NCI-H526 (cell line): ENCODE data around the gene LGALS7.
"Not testable (repeated sequence)": the region's sequence is repeated elsewhere in the genome, so short reads cannot be mapped to it uniquely, and the experiment has no call there.

ENCODE experiments used
- DNase-seq, 2 experiments: peaks; one replicate each; lab custom pipeline; 2025; lab: John Stamatoyannopoulos, UW

The LGALS7 gene

DNA sequence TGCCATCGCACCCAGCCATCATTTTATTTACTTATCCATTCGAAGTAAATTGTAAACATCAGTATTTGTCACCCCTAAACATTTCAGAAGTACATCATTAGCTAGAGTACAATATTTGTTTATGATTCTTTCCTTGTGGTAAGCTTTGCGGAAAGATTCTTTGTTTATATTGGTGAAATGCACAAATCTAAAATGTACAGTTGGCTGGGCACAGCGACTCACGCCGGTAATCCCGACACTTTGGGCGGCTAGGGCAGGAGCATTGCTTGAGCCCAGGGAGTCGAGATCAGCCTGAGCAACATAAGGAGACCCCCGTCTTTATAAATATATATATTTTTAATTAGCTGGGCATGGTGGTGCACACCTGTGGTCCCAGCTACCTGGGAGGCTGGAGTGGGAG lies 25.8 kb upstream of the LGALS7 start:
- no peak for DNase-seq

DNA sequence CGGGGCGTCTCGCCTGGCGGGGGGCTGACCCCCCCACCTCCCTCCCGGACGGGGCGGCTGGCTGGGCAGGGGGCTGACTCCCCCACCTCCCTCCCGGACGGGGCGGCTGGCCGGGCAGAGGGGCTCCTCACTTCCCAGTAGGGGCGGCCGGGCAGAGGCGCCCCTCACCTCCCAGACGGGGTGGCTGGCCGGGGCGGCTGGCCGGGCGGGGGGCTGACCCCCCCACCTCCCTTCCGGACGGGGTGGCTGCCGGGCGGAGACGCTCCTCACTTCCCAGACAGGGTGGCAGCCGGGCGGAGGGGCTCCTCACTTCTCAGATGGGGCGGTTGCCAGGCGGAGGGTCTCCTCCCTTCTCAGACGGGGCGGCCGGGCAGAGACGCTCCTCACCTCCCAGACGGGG lies 24.5 kb upstream of the LGALS7 start:
- DNase-seq, result not testable (repeated sequence)

DNA sequence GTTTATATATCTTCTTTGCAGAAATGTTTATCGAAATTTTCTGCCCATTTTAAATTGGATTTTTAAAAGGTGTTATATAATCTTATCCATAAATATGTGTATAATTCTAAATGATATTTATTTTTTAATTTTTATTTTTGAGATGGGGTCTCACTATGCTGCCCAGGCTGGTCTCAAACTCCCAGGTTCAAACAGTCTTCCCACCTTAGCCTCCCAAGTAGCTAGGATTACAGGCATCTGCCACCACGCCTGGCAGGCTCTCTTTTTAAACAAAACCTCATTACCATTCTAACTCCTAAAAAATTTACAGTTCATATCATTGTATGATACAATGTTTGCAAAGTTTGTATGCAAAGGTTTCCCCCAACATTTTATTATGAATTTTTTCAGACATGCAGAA lies 22.8 kb upstream of the LGALS7 start:
- no peak for DNase-seq

DNA sequence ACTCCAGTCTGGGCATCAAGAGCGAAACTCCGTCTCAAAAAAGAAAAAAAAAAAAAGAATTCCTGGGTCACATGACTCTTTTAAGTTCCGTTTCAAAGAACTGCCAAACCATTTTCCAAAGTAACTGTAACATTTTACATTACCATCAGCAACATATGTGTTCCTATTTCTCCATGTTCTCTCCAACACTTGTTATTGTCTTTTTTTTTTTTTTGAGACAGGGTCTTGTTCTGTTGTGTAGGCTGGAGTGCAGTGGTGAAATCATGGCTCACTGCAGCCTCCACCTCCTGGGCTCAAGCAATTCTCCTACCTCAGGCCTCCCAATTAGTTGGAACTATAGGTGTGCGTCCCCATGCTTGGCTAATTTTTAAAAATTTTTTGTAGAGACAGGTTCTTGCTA lies 22.2 kb upstream of the LGALS7 start:
- DNase-seq, result no peak

DNA sequence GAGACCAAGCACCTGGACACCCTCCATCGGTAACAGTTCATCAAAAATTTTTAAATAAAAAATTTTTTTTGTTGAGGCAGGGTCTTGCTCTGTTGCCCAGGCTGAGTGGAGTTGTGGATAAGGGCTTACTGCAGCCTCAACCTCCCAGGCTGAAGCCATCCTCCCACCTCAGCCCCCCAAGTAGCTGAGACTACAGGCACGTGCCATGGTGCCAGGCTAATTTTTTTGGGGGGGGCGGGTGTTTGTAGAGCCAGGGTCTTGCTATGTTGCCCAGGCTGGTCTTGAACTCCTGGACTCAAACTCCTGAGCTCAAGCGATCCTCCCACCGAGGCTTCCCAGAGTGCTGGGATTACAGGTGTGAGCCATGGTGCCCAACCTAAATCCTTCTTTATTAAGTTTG lies 20.4 kb upstream of the LGALS7 start:
- no peak for DNase-seq

DNA sequence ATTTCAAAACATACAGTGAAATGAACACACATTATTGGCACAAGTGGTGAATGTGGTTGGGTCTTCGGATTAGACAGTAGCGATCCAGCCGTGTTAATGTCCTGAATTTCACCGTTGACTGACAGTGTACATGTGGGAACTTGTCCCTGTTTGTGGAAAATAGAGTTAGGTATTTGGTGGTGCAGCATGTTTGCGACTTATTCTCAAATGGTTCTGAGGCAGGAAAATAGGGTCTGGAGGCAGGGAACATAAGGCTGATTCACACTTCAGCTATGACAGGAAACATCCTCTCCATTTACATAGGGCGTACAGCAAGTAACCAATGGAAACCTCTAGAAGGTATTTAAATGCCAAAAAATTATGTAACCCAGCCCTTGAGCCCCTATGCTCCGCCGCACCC lies 19.9 kb upstream of the LGALS7 start:
- DNase-seq, result no peak

DNA sequence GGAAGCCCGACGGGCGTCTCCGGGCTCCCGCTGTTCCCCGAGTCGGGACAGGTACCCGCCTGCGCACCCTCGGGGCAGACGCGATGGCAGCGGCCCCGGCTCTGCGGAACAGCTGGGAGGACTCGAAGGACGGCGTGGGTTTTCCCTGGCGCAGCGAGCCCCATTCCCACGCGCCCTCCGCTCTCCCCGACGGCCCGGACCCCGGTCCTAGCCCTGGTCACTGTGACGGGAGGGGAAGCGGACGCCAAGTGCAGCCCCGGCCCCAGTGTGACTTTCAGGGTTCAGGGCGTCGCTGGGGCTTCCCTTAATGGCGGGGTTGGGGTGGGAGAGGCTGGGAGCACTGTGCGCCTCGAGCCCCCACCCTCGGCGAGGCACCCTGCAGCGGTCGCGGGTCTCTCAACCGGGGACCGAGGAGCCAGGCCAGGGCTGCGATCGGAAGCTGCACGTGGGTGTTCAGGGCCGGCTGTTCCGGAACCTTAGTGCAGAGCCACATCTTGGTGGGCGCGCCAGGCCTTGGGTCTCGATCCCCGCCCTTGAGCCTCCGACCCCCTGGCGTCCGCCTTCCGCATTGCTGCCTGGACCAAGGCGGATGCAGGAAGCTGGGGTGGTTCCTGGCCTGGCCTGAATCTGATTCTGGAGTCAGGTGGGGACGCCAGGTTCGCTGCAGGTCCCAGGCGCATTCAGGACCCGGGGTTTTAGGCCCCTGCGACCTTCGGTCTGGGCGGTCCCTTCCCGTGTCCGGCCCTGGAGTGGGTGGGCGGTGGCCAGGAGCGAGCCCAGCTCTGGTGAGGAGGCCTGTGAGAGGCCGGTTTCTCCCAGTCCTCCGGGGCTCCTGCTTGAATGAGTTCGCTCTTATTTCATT lies 19.2 kb upstream of the LGALS7 start:
- DNase-seq, result no peak

DNA sequence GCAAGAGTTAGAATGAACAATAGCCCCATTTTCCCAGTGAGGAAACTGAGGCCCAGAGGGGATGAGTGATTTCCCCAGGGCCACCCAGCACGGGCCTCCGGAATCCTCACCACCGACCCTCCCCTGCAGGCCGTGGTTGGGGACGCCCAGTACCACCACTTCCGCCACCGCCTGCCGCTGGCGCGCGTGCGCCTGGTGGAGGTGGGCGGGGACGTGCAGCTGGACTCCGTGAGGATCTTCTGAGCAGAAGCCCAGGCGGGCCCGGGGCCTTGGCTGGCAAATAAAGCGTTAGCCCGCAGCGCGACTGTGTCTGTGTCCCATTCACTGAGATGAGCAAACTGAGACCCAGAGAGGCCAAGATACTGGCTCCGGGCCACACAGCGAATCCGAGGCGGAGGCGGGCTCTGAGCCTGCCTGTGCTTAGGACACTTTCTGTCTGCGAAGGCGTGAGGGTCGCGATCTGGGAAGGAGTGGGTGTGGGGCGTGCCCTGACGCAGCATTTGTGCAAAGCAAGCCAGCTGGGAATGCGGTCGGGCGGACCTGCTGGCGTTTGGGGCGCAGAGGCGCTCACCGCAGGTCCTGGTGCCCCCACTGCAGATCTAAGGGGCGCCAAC lies 18.2 kb upstream of the LGALS7 start:
- not testable (repeated sequence) for DNase-seq

DNA sequence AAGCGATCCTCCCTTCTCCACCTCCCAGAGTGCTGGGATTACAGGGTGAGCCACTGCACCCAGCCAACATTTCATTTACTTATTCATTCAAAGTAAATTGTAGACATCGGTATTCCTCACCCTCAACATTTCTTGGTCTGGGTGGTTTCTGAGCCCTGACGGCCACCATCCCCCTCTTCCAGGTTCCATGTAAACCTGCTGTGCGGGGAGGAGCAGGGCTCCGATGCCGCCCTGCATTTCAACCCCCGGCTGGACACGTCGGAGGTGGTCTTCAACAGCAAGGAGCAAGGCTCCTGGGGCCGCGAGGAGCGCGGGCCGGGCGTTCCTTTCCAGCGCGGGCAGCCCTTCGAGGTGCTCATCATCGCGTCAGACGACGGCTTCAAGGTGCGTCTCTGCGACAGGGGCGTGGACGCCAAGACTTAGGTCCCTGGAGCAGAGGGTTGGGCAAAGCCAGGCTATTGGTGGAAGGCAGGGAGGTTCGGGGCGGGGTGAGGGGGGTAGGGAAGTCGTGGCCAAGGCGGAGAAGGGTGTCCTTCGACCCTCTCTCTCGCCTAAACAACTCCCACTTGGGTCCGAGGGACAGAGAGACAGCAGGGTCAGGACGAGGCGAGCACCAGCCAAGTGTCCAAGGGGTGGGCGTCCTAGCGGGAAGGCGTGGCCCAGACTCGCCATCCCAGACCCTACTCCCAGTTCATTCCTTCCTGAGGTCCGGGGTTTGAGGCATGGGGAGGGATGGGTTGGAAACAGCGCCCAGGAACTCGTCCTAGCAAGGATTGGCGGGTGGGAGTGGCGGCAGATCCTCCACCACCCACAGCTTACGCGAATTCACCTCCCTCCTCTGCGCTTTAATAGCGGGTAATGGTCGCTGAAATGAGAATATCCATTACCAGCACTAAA lies 17.4 kb upstream of the LGALS7 start:
- DNase-seq, result not testable (repeated sequence)

DNA sequence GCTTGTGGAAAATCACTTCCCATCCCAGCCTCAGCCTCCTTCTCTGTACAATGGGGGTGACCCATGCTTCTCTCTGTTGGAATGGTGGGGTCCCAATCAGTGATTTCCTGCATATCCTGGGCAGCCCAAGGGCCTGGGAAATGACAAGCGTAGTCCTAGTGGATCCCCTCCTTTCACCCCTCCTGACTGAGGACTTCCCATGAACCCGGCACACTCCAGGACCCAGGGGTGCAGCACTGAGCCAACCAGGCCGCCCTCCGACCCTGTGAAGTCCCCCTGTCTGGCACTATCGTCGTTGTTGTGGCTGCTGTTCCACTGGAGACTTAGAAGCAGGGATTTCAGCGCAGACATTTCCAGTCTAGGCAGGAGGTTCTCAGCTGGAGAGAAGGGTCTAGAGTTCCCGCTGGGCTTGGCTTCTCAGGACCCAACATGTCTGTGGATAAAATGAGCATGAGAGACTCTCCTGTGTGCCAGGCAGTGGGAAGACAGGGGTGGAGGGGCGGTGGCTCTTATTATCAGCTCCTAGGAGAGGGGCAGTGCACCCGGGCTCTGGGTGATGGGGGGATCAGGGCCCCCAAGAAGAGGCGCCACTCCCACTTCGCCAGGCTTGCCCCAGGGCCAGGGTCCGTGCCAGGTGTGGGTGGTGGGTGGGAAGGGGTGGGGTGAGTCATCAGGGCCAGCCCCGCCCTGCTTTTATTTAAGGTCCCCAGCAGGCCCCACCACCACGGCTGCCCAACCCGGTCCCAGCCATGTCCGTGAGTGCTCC lies 15.3 kb upstream of the LGALS7 start, which contains the start of gene LGALS7B:
Gene LGALS7B (plus strand): TSS at position 723 of the 766 bp plus-strand sequence. CDS start 27 bp downstream, at position 750.
- DNase-seq, result no peak

DNA sequence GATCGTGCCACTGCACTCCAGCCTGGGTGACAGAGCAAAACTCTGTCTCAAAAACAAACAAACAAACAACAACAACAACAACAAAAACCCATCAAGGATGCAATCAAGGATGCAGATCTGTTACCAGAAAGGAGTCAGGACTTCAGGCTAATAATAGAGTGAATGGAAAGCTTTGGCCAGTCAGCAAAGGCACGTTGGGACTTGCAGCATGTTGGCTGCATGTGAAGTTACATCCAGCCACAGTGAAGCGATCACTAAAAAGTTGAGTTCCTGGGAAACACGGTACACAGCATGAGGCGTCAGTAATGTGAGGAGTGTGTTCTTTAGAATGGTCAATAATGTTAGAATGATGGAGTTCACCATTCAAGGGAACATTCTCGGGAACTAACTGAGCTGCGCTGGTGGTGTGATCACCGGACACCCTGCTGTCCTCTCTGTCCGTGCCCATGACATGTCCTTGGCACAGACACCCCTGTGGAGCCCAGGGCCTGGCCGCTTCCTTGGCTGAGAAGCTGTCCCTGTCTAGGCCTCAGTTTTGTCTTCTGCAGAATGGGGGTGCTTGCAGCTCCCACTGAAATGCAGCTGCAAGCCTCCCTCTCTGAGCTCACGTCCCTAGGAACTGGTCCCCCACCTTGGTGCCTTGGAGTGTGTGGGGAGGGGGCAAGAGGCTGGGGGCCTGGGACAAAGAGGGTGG lies 13.4 kb upstream of the LGALS7 start:
- DNase-seq, result no peak

DNA sequence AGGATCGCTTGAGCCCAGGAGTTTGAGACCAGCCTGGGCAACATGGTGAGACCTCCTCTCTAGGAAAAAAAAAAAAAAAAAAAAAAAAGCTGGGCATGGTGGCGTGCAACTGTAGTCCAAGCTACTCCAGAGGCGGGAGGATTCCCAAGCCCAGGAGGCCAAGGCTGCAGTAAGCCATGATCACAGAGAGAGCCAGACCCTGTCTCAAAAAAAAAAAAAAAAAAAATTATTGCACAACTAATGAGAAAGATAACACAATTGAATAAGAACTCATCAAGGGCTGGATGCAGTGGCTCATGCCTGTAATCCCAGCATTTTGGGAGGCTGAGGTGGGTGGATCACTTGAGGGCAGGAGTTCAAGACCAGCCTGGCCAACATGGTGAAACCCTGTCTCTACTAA lies 12.7 kb upstream of the LGALS7 start:
- not testable (repeated sequence) for DNase-seq

DNA sequence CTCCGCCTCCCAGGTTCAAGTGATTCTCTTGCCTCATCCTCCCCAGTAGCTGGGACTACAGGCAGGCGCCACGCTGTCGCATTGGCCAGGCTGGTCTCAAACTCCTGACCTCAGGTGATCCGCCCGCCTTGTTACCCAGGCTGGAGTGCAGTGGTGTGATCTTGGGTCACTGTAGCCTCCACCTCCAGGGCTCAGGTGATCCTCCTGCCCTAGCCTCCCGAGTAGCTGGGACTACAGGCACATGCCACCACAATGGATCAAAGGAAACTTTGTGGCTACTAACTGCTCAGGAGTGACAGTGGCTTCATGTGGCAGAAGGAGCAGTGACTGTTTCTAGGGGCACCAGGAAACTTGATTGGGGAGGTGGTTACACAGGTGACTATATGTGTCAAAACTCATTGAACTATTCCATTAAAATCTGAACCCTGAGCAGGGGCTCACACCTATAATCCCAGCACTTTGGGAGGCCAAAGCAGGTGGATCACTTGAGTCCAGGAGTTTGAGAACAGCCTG lies 11.9 kb upstream of the LGALS7 start:
- DNase-seq, result no peak

DNA sequence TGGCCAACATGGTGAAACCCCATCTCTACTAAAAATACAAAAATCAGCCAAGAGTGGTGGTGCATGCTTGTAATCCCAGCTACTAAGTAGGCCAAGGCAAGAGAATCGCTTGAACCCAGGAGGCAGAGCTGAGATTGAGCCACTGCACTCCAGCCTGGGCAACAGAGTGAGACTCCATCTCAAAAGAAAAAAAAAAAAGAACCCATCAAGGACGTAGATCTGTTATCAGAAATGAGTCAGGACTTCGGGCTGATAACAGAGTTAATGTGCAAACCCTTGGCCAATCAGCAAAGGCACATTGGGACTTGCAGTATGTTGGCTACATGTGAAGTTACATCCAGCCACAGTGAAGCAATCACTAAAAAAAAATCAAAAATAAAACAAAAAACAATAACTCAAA lies 10.9 kb upstream of the LGALS7 start:
- DNase-seq, result no peak

DNA sequence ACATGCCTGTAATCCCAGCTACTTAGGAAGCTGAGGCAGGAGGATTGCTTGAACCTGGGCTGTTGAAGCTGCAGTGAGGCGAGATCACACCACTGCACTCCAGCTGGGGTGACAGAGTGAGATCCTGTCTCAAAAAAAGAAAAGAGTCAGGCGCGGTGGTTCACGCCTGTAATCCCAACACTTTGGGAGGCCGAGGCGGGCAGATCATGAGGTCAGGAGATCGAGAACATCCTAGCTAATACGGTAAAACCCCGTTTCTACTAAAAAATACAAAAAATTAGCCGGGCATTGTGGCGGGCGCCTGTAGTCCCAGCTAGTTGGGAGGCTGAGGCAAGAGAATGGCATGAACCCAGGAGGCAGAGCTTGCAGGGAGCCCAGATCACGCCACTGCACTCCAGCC lies 8.9 kb upstream of the LGALS7 start:
- not testable (repeated sequence) for DNase-seq

DNA sequence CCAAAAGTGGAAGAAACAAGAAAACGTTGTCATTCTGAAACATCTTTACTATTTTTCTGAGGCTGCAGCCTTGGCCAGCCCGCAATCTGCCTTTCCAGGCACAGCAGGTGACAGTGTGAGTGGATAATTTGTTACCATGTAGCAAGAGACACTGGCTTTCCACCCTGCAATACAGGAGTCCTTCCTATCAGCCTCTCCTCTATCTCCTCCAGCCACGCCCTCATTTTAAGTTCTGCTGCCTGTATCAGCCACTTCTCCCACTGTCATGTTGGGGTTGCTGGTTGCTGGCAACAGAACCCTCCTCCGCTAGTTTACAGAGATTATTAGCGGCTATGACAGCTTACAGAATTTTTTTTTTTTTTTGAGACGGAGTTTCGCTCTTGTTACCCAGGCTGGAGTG lies 7.7 kb upstream of the LGALS7 start:
- no peak for DNase-seq

DNA sequence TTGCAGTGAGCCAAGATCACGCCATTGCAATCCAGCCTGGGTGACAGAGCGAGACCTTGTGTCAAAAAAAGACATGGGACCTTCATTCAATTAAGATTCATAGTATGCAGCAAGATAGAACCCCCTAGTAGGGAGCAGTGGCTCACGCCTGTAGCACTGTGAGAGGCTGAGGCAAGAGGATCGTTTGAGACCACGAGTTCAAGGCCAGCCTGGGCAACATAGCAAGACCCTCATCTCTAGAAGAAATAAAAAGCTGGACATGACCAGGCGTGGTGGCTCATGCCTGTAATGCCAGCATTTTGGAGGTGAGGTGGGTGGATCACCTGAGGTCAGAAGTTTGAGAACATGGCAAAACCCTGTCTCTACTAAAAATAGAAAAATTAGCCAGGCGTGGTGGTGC lies 7.1 kb upstream of the LGALS7 start:
- DNase-seq, result no peak

DNA sequence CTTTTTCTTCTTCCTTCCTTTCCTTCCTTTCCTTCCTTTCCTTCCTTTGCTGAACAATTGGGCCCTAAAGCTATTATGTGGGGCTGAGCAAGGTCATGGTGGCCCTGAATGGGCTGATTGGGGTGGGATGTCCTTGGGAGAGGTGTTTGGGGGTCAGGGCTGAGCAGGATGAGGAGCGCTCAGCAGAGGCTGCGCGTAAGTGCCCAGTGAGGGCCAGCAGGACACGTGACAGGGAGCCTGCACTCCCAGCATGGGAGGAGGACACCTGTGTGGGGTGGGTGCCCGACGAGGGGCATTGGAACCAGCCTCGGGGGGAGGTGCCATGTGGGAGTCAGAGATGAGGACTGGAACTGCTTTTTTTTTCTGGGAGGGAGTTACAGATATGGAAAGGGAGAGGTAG lies 5.4 kb upstream of the LGALS7 start:
- DNase-seq, result no peak

DNA sequence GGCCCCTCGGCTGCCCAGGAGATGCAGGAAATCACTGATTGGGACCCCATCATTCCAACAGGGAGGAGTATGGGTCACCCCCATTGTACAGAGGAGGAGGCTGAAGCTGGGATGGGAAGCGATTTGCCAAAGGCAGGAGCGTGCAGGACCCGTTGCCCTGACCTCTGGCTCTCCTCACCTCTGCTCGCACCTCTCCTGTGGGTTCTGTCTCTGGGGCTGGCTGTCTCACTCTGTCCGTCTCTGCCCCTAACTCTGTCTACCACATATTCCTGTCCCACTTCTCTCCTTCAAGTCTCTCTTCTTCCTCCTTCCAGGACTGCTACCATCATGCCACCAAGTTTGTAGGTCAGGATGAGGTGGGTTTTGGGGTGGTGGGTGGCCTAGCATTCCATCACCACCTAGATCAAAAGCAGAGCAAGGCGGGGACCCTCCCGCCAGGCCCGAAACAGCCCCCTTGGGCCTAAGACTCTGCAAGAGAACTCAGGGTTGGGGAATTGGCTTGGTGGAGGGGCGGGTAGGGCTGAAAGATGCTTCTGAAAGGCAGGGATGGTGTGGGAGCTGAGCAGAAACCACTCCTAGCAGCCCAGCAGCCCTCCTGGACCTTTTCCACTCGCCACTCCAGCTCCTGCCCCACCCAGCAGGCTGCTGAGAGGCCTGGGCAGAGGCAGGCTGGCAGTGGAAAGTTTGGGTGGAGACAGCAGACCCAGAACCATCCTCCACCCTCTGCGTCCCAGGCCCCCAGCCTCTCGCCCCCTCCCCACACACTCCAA lies 1.0 kb upstream of the LGALS7 start:
- DNase-seq, result no peak

DNA sequence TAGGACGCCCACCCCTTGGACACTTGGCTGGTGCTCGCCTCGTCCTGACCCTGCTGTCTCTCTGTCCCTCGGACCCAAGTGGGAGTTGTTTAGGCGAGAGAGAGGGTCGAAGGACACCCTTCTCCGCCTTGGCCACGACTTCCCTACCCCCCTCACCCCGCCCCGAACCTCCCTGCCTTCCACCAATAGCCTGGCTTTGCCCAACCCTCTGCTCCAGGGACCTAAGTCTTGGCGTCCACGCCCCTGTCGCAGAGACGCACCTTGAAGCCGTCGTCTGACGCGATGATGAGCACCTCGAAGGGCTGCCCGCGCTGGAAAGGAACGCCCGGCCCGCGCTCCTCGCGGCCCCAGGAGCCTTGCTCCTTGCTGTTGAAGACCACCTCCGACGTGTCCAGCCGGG lies 1.7 kb downstream of the LGALS7 start:
- DNase-seq, result not testable (repeated sequence)
